IMR-90 (cell line): ENCODE measurements around the gene TMPRSS11B. TPM values are rescaled to one million over a fixed set of nuclear protein-coding genes. Genes with fewer than 3 reads are reported as not detected.

Experiments used
- ATAC-seq: fragments of 200-7000 bp; cut with Tn5 transposase; 2 replicates; pipeline ENCODE4 v1.9.1; 2020; ENCODE audit warnings: low read depth, mild to moderate bottlenecking, moderate library complexity
- BruUV-seq: library from RNA; stranded (reverse); fragments of 400-500 nt; replicated peaks from 2 replicates; lab custom pipeline; 2021; lab: Mats Ljungman, UMichigan
- CTCF ChIA-PET: fragments of 300-600 bp; formaldehyde crosslinking; extraction: SDS; loops from one replicate; lab custom pipeline; 2021; ENCODE audit warnings: antibody characterized with exemption; lab: Yijun Ruan, JAX
- POLR2A ChIA-PET: fragments of 300-600 bp; sonication (Branson Sonifier 250); formaldehyde crosslinking; loops from one replicate; lab custom pipeline; 2022; ENCODE audit warnings: antibody characterized with exemption; ENCODE audit not compliant: unreplicated experiment; lab: Charles Lee
- DNase-seq: peaks from one replicate; pipeline ENCODE4 v3.0.0; 2013
- H2AFZ ChIP-seq: replicated peaks from 2 replicates; pipeline ENCODE3; 2013; ENCODE audit warnings: low read length, mild to moderate bottlenecking; ENCODE audit not compliant: poor library complexity
- H2AK5ac ChIP-seq: 2 replicates; pipeline ENCODE4 v1.6.1; 2013; ENCODE audit warnings: low read depth, low read length, inconsistent platforms
- H2AK9ac ChIP-seq: replicated peaks from 2 replicates; pipeline ENCODE3; 2013; ENCODE audit warnings: mild to moderate bottlenecking, low read depth, low read length, moderate library complexity; ENCODE audit not compliant: poor library complexity
- H2BK120ac ChIP-seq: 2 replicates; pipeline ENCODE4 v1.6.1; 2013; ENCODE audit warnings: low read depth, low read length, inconsistent platforms
- H2BK15ac ChIP-seq: 3 replicates; pipeline ENCODE4 v1.6.1; 2013; ENCODE audit warnings: low read depth, low read length, inconsistent platforms
- H2BK20ac ChIP-seq: 2 replicates; pipeline ENCODE4 v1.6.1; 2013; ENCODE audit warnings: low read depth, mild to moderate bottlenecking, inconsistent platforms, low read length, moderate library complexity
- H2BK5ac ChIP-seq: 2 replicates; pipeline ENCODE4 v1.6.1; 2013; ENCODE audit warnings: mild to moderate bottlenecking, low read depth, low read length, inconsistent platforms; ENCODE audit not compliant: poor library complexity, severe bottlenecking
- H3K14ac ChIP-seq: replicated peaks from 2 replicates; pipeline ENCODE4 v1.6.1; 2013; ENCODE audit warnings: low read depth, low read length, inconsistent platforms
- H3K18ac ChIP-seq: 2 replicates; pipeline ENCODE4 v1.6.1; 2013; ENCODE audit warnings: low read depth, low read length, control low read depth
- H3K23ac ChIP-seq: 2 replicates; pipeline ENCODE4 v1.6.1; 2013; ENCODE audit warnings: low read depth, low read length, inconsistent platforms
- H3K27ac ChIP-seq: 2 replicates; pipeline ENCODE4 v1.5.1; 2013; ENCODE audit warnings: mild to moderate bottlenecking, control low read depth, low read length; ENCODE audit not compliant: insufficient read depth
- H3K27me3 ChIP-seq: 2 replicates; pipeline ENCODE4 v1.6.1; 2013; ENCODE audit warnings: low read length; ENCODE audit not compliant: control insufficient read depth, insufficient read depth
- H3K36me3 ChIP-seq: 2 replicates; pipeline ENCODE4 v1.6.1; 2013; ENCODE audit warnings: low read length, mixed read lengths; ENCODE audit not compliant: control insufficient read depth, insufficient read depth
- H3K4ac ChIP-seq: 2 replicates; pipeline ENCODE4 v1.6.1; 2013; ENCODE audit warnings: low read depth, low read length, inconsistent platforms
- H3K4me1 ChIP-seq: 2 replicates; pipeline ENCODE4 v1.6.1; 2013; ENCODE audit warnings: low read length, mixed read lengths; ENCODE audit not compliant: control insufficient read depth, insufficient read depth
- H3K4me2 ChIP-seq: 2 replicates; pipeline ENCODE4 v1.6.1; 2013; ENCODE audit warnings: low read depth, mild to moderate bottlenecking, control low read depth, low read length, moderate library complexity
- H3K4me3 ChIP-seq: 2 replicates; pipeline ENCODE4 v1.5.1; 2013; ENCODE audit warnings: low read depth, mild to moderate bottlenecking, control low read depth, low read length, moderate library complexity; ENCODE audit not compliant: insufficient read depth
- H3K56ac ChIP-seq: 2 replicates; pipeline ENCODE4 v1.6.1; 2013; ENCODE audit warnings: low read length, inconsistent platforms; ENCODE audit not compliant: insufficient read depth; ENCODE audit errors: extremely low read depth
- H3K79me1 ChIP-seq, 2 experiments: 2 replicates each; pipeline ENCODE4 v1.6.1; 2013; ENCODE audit warnings: low read length in 2 of 2, inconsistent platforms in 1 of 2, low read depth in 1 of 2
- H3K9ac ChIP-seq: 2 replicates; pipeline ENCODE4 v1.6.1; 2013; ENCODE audit warnings: low read depth, low read length, control low read depth
- H3K9me1 ChIP-seq: 2 replicates; pipeline ENCODE4 v1.6.1; 2013; ENCODE audit warnings: low read length, inconsistent platforms; ENCODE audit not compliant: insufficient read depth
- H3K9me3 ChIP-seq: 2 replicates; pipeline ENCODE4 v1.6.1; 2013; ENCODE audit warnings: low read length; ENCODE audit not compliant: control insufficient read depth, insufficient read depth
- H4K20me1 ChIP-seq: 2 replicates; pipeline ENCODE4 v1.6.1; 2013; ENCODE audit warnings: low read length, inconsistent platforms; ENCODE audit not compliant: insufficient read depth
- H4K5ac ChIP-seq: 2 replicates; pipeline ENCODE4 v1.6.1; 2013; ENCODE audit warnings: mild to moderate bottlenecking, low read depth, low read length, control low read depth
- H4K8ac ChIP-seq, 2 experiments: 2 replicates each; pipeline ENCODE4 v1.6.1; 2013; ENCODE audit warnings: low read depth in 2 of 2, low read length in 2 of 2, control low read depth in 1 of 2, inconsistent platforms in 1 of 2
- H4K91ac ChIP-seq: 2 replicates; pipeline ENCODE4 v1.6.1; 2013; ENCODE audit warnings: low read depth, low read length, inconsistent platforms; ENCODE audit not compliant: insufficient read depth
- BHLHE40 ChIP-seq: fragments of 150-350 bp; IDR thresholded peaks from 2 replicates; pipeline ENCODE4 v1.6.1; 2016; ENCODE audit warnings: mild to moderate bottlenecking, low read depth, low read length
- CEBPB ChIP-seq: IDR thresholded peaks from 2 replicates; pipeline ENCODE4 v1.6.1; 2012; ENCODE audit warnings: low read depth, low read length, improper control_type of control experiment
- CHD1 ChIP-seq: IDR thresholded peaks from 2 replicates; pipeline ENCODE4 v1.6.1; 2012; ENCODE audit warnings: low read depth, low read length, improper control_type of control experiment
- CTCF ChIP-seq: conservative IDR thresholded peaks from 2 replicates; pipeline ENCODE4 v1.5.1; 2012; ENCODE audit warnings: mild to moderate bottlenecking, low read depth, low read length, improper control_type of control experiment
- ELK1 ChIP-seq: fragments of 150-350 bp; IDR thresholded peaks from 2 replicates; pipeline ENCODE4 v1.6.1; 2016; ENCODE audit warnings: low read depth, mild to moderate bottlenecking, low read length, moderate library complexity, borderline replicate concordance
- FOS ChIP-seq: fragments of 150-350 bp; IDR thresholded peaks from 2 replicates; pipeline ENCODE4 v1.6.1; 2016; ENCODE audit warnings: low read depth, low read length
- MAFK ChIP-seq: IDR thresholded peaks from 2 replicates; pipeline ENCODE4 v1.6.1; 2012; ENCODE audit warnings: low read depth, low read length, improper control_type of control experiment
- MAZ ChIP-seq: IDR thresholded peaks from 2 replicates; pipeline ENCODE4 v1.6.1; 2012; ENCODE audit warnings: low read depth, mild to moderate bottlenecking, low read length, improper control_type of control experiment, moderate library complexity, borderline replicate concordance
- MXI1 ChIP-seq: IDR thresholded peaks from 2 replicates; pipeline ENCODE4 v1.6.1; 2012; ENCODE audit warnings: low read depth, mild to moderate bottlenecking, low read length, moderate library complexity, borderline replicate concordance
- NFE2L2 ChIP-seq: fragments of 150-350 bp; IDR thresholded peaks from 2 replicates; pipeline ENCODE4 v1.6.1; 2016; ENCODE audit warnings: low read depth, mild to moderate bottlenecking, low read length
- POLR2A ChIP-seq: IDR thresholded peaks from 2 replicates; pipeline ENCODE4 v1.6.1; 2012; ENCODE audit warnings: mild to moderate bottlenecking, low read depth, low read length
- RAD21 ChIP-seq: IDR thresholded peaks from 2 replicates; pipeline ENCODE4 v1.6.1; 2012; ENCODE audit warnings: low read length, improper control_type of control experiment
- RCOR1 ChIP-seq: IDR thresholded peaks from 2 replicates; pipeline ENCODE4 v1.6.1; 2012; ENCODE audit warnings: mild to moderate bottlenecking, low read length, improper control_type of control experiment; ENCODE audit not compliant: insufficient replicate concordance
- RFX5 ChIP-seq: IDR thresholded peaks from 2 replicates; pipeline ENCODE4 v1.8.0; 2012; ENCODE audit warnings: low read depth, mild to moderate bottlenecking, low read length, moderate library complexity
- SMC3 ChIP-seq: fragments of 150-350 bp; IDR thresholded peaks from 2 replicates; pipeline ENCODE4 v1.6.1; 2016; ENCODE audit warnings: low read depth, mild to moderate bottlenecking, antibody characterized with exemption, low read length, moderate library complexity
- USF2 ChIP-seq: fragments of 150-350 bp; IDR thresholded peaks from 2 replicates; pipeline ENCODE4 v1.6.1; 2017; ENCODE audit warnings: mild to moderate bottlenecking, antibody characterized with exemption, low read length, low read depth
- WGBS, 2 experiments: methylation state at CpG; one replicate each; pipeline versions ENCODE4 v1.1.5 to v1.1.7; 2013; ENCODE audit warnings: missing lambda C conversion rate in 2 of 2; ENCODE audit not compliant: insufficient read length in 1 of 2; ENCODE audit errors: extremely low coverage in 2 of 2; 5-methylcytosine and 5-hydroxymethylcytosine counted together
- dilution Hi-C: fragments of 300-500 bp; cut with HindIII; formaldehyde crosslinking; loops from one replicate; pipeline ENCODE4 v1.14.3; 2018; ENCODE audit warnings: low sequenced_read_pairs; ENCODE audit not compliant: unreplicated experiment
- in situ Hi-C: fragments of 300-500 bp; cut with MboI; formaldehyde crosslinking; loops from 3 replicates; pipeline ENCODE4 v1.14.3; 2019; ENCODE audit warnings: low sequenced_read_pairs, inconsistent platforms, mixed read lengths
- intact Hi-C: fragments of 100-400 bp; cut with micrococcal nuclease; formaldehyde crosslinking; loops from 2 replicates; pipeline ENCODE4 v1.10.0; 2022
- polyA plus RNA-seq, 3 experiments: library from polyadenylated mRNA; depleted of rRNA; stranded (reverse); fragments of >200 nt; gene quantifications; 2 replicates each; pipeline ENCODE4 v1.2.3, GENCODE V29; 2012; ENCODE audit warnings: low replicate concordance in 1 of 3
- total RNA-seq: library from RNA; depleted of rRNA; stranded (reverse); fragments of >200 nt; gene quantifications from 2 replicates; pipeline ENCODE4 v1.2.3, GENCODE V29; 2012

Gene TMPRSS11B
- total and polyA plus RNA-seq, 2 of the 4 experiments (the other 2 are of a cell fraction), result not detected

- intact Hi-C loops (no loop called here), in situ Hi-C loops (no loop called here), dilution Hi-C loops (no loop called here)
- Histone ChIP-seq H3K9me3 (no peaks in the 10 kb centered on the region), H3K9me1 (no peaks in the 10 kb centered on the region), H2AK5ac (no peak overlapping the region), H3K18ac (no peak overlapping the region), H2AFZ (no peak overlapping the region), H4K20me1 (no peaks in the 10 kb centered on the region), H2BK15ac (no peak overlapping the region), H3K23ac (no peak overlapping the region), H4K8ac (no peak overlapping the region), H2BK5ac (no peak overlapping the region), H3K27ac (no peak overlapping the region), H3K4me3 (no peak overlapping the region), H3K14ac (no peak overlapping the region), H4K5ac (no peak overlapping the region), H3K4me2 (no peak overlapping the region), H4K91ac (no peak overlapping the region), H2BK120ac (no peak overlapping the region), H3K27me3 (no peaks in the 10 kb centered on the region), H3K79me1 (no peaks in the 10 kb centered on the region), H3K36me3 (no peaks in the 10 kb centered on the region), H3K4me1 (no peaks in the 10 kb centered on the region), H2BK20ac (no peak overlapping the region), H2AK9ac (no peak overlapping the region), H3K56ac (no peak overlapping the region), H3K4ac (no peak overlapping the region), H3K9ac (no peak overlapping the region)
- WGBS, 2 experiments, result no CpG with 5 or more reads among the region's 2 CpGs
- no TSS peak for BruUV-seq
- POLR2A ChIA-PET, result no interaction called here
- TF ChIP-seq SMC3 (no peak), CHD1 (no peak), MAZ (no peak), RCOR1 (no peak), CEBPB (no peak), RAD21 (no peak), POLR2A (no peak), ELK1 (no peak), BHLHE40 (no peak), FOS (no peak), USF2 (no peak), MXI1 (no peak), MAFK (no peak), RFX5 (no peak), NFE2L2 (no peak), CTCF (no peak)
- ATAC-seq (no peak), DNase-seq (no peak)
- CTCF ChIA-PET, result no interaction called here
Observed at GRCh38 chr4:68187145-68187544, 58.3 kb downstream of the TMPRSS11B start.
